Fibroblast of skin of left quadriceps (primary cell): ENCODE data around the gene RTBDN.
A peak's percentile ranks its signal among the peaks of the same experiment; 100 is the strongest.

Experiments
- DNase-seq, 2 experiments: peaks; one replicate each; pipeline ENCODE4 v3.0.0-alpha.2; 2013; ENCODE audit warnings: low read depth in 2 of 2

RTBDN gene

GRCh38 chr19:12793290-12794195 lies 40.8 kb downstream of the RTBDN start:
- peak; percentile 88 to 89 for DNase-seq

GRCh38 chr19:12792853-12793289 lies 41.5 kb downstream of the RTBDN start:
- no peak for DNase-seq

GRCh38 chr19:12792051-12792852 lies 42.1 kb downstream of the RTBDN start:
- DNase-seq: no peak

- DNase-seq: peak; percentile 94 to 95
Measured at GRCh38 chr19:12791345-12792050, 42.9 kb downstream of the RTBDN start, which contains the start of gene JUNB. Gene JUNB (plus strand): TSS chr19:12791486. CDS start chr19:12791772, 286 bp downstream.

DNA sequence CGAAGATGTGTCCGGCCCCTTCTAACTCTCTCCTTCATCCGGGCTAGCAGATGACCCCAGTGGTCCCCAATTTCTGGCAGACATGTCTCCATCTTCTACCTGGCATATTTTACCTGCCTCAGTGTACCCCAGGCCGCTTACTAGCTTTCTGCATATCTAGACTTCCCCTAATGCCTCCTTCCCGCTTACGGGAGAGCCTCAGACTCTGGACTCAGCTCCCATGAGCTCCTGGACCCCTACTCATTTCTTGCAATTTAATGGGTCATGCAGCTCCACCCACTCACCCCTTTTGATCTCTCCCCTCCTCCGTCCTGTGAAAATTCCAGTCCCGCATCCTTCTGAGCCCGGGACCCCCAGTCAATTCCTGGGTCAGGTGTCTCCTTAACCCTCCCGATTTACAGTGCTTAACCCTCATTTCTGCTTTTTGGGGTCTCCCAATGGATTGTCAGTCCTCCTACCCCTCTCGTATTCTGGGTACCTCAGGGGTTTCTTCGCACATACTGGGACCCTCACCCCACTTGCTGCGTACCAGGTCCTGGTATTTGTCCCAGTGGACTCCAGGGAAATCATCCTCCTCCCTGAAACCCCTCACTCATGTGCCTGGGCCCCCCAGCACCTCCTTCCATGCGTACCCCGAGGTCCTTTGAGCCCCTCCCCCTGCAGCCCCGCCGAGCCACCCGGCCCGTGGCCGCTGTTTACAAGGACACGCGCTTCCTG lies 43.6 kb downstream of the RTBDN start:
- no peak for DNase-seq

GRCh38 chr19:12789904-12790619 lies 44.3 kb downstream of the RTBDN start:
- peak; percentile 94 to 96 for DNase-seq

DNA sequence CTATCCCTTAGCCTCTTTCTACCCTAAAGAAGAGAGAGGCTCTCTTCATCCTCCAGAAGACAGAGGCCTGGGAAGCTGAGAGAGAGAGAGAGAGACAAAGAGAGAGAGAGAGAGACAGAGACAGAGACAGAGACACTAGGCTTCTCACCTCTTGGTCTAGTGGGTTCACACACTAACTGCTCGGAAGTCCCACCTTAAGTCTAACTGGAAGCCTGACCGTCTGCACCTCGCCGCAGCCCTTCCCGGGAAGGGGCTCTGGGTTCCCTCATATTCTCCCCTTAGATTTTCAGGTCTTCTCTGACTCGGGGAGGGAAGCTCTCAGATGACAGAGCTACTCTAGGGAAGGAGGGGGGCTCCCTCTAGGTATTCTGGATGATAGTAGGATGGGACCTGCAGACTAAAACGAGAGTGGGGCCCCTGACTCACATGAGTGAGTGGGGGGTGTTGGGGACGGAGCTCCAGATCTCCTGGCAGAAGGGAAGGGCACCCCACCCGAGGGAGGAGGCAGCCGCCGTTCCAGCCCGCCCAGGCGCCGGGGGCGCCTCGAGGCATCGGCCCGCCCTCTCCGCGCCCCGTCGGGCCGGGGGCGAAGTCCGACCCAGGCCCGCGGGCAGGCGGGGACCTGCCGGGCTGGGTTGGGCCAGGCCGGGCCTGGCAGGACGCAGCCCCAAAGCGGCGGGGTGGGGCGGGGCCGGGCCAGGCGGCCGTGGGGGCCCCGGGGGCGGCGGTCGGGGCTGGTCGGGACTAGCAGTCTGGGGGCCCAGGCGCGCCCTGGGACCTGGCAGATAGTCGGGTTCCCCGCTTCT lies 45.1 kb downstream of the RTBDN start:
- DNase-seq: no peak

GRCh38 chr19:12788682-12789097 lies 45.7 kb downstream of the RTBDN start:
- DNase-seq: no peak

DNA sequence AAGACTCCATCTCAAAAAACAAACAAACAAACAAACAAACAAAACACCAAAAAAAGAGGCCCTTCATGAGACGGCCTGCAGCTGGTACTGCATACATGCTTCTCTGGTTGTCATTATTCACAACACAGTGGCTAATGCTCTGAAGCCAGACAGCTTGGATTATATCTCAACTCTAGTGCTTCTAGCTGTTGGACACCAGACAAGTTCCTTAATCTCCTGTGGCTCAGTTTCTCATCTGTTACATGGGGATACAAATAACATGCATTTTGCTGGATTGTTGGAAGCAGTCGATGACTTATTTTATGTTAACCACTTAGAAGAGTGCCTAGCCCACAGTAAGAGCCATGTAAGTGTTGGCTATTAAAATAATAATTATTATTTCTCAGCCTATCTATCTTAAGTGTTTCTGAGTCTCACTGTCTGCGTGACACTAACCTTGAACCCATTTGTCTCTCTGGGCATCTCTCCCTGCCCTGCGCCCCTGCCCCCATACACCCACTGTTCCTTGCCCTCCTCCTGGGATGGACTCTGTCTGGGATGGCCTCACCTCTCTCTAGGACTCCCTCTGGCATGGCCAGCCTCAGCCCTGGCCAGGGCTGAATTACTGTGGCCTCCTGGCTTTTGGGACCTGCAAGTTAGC lies 46.2 kb downstream of the RTBDN start:
- no peak for DNase-seq

- DNase-seq: no peak
Measured at GRCh38 chr19:12787458-12787857, 46.9 kb downstream of the RTBDN start.

GRCh38 chr19:12786952-12787351 lies 47.4 kb downstream of the RTBDN start:
- DNase-seq: no peak

DNA sequence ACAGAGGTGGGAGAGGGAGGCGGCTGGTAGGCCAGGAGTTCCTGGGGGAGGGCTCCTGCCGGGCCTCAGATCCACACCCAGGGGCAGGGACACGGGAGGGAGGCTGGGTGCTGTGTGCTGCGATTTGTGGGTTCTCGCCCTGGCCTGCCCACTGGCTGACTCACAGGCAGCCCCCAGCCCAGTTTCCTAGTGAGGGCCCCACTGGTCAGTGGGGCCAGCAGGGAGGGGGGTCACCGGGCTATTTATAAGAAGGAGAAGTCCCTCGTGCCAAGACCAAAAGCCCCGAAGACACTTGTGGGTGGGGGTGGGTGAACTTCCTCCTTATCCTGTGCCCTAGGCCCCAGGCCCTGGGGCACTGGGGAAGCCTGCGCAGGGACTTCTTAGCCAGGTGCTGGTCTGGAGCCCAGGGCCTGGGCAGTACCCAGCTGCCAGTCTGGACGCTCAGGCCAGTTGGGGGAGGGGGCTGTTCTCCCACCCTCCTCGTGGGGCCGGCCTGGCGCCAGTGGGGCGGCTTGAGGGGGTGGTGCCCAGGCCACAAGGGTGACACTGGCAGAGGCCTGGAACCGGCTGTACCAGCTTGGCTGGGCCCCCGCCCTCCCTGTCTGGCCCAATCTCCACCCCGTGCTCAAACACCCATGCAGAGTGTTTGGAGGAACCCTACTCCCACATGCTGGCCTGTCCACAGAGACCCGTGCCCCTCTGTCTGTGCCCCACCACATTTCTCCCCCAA lies 48.1 kb downstream of the RTBDN start:
- DNase-seq: no peak

- no peak for DNase-seq
Measured at GRCh38 chr19:12785431-12786031, 48.8 kb downstream of the RTBDN start.

- DNase-seq: no peak
Measured at GRCh38 chr19:12784871-12785430, 49.4 kb downstream of the RTBDN start.

DNA sequence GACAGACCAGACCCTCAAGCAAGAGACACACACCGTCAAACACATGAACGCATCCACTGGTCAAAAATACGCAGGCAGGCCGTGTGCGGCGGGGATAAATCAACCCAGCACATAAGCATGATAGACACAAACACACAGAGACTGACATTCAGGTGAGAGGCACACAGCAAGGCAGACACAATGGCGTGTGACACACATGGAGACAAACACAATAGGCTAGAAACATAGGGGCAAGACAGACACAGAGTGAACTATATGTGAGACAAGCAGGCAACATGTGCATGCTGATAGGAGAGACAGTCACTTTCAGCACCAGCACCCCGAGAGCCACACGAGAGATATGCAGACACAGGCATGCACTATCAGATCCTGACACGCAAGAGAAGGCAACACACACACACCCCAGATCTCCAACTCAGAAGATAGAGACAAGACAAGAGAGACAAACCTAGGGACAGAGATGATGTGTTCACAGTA lies 49.9 kb downstream of the RTBDN start:
- no peak for DNase-seq

DNA sequence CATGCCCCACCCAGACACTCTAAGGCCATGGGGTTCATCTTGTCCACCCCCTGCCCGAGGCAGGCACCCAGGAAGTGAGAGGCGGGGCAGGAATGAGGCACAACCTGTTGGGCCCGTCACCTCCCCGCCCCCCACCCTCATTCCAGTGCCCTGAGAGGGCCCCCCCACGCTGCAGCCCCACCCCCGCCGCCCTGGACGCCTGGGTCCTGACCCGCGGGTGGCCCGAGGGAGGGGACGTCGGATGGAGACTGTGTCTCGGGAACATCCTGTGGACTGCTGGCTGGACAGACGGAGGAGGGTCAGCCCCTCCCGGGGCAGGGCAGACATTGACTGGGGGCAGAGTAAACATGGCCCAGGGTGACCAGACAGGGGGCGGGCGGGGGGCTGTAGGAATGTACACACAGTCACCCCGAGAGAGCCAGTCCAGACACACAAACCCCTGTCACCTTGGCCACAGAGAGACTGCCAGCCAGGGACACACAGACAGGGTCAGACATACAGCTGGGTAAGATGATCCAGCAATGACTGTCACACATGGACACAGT lies 50.5 kb downstream of the RTBDN start:
- DNase-seq: no peak

- DNase-seq: no peak
Measured at GRCh38 chr19:12783291-12783848, 51.0 kb downstream of the RTBDN start.
